GM18951 (cell line): ENCODE measurements around the gene PCCA.

Experiments
- POLR2A ChIP-seq: IDR thresholded peaks from 4 replicates; pipeline ENCODE4 v1.6.1; 2011; ENCODE audit warnings: mild to moderate bottlenecking; ENCODE audit not compliant: insufficient read length, insufficient read depth; ENCODE audit errors: extremely low read depth
- in situ Hi-C: fragments of 300-500 bp; cut with MboI; formaldehyde crosslinking; loops from one replicate; pipeline ENCODE4 v1.12.0; 2022; ENCODE audit warnings: low sequenced_read_pairs, mixed read lengths, inconsistent platforms; ENCODE audit not compliant: unreplicated experiment

PCCA gene

GRCh38 chr13:100290165-100290801 lies 201.4 kb downstream of the PCCA start:
- in situ Hi-C loops = no loop called here
- TF ChIP-seq POLR2A = no peak

GRCh38 chr13:100291624-100292023 lies 202.7 kb downstream of the PCCA start:
- in situ Hi-C loops = no loop called here
- TF ChIP-seq POLR2A = no peak

DNA sequence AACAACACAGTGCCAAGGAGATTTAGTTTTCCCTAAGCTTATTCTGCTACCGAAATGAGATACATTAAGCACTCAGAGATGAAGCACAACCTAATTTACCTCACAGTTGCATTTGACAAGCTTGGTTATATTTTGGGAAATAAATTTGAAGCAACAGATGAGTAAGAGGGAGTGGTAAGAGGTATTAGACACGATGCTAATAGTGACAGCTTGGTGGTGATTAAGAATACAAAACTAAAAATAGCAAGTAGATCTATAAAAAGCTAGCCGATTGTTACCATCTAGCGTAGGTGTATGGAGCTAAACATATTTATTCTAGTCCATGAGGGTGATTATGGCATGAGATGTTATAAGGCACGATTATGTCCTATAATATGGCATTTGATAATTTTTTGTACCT lies 208.5 kb downstream of the PCCA start:
- TF ChIP-seq POLR2A = no peak
- in situ Hi-C loops = no loop called here

DNA sequence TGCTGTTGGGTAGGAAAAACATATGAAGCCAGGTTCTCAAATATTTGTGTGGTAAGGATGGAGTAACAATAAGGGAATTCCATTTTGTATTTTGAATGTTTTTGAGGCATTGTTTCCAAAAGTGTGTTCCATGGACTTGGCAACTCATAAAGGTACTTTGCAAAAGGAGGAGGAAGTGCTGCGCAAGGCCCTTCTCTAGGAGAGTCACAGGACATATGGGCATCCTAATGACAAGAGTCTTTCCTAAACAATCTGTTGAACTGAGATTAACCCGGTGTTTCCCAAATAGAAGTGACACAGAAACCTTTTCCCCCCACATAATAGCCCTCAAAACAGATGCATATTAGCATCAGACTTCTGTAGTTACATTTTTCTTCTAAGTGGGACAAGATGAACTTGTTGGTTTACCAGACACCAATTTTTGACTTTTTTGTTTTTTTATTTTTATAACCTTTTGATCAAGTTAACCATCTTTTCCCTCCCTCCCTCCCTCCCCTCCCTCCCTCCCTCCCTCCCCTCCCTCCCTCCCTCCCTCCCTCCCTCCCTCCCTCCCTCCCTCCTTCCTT lies 209.3 kb downstream of the PCCA start:
- no peak for TF ChIP-seq POLR2A
- in situ Hi-C loops = no loop called here

GRCh38 chr13:100298691-100299090 lies 209.8 kb downstream of the PCCA start:
- TF ChIP-seq POLR2A = no peak
- in situ Hi-C loops = no loop called here

- in situ Hi-C loops = no loop called here
- TF ChIP-seq POLR2A = no peak
Measured at GRCh38 chr13:100300243-100300642, 211.3 kb downstream of the PCCA start.

DNA sequence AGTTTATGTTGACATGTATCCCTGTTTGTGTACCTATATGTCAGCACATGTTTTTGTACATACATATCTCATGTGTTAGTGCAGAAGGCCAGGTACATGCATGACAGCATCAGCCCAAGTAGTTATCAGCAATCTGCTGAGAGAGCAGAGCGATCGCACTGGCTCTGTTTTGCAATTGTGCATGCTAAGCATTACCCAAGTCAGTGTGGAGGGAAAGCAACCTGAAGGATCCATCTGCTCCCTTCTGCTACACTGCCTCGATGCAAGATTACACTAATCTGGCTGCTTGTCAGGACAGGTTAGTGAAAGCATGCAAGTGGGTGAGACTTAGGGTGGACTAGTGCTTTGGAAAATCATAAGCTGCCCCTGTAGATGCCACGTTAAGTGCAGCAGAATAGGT lies 211.8 kb downstream of the PCCA start:
- in situ Hi-C loops = no loop called here
- TF ChIP-seq POLR2A = no peak

DNA sequence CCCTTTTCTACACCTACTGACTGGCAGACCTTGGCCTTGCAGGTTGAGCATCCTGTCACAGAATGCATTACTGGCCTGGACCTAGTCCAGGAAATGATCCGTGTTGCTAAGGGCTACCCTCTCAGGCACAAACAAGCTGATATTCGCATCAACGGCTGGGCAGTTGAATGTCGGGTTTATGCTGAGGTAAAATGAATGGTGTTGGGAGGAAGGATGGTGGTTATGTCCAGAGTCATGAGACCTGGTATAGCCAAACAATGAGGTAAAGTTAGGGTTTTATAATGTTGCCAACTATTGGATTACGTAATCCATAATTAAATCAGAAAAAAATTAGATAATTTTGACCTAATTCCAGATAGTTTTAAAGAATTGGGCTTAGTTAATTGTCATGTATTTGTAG lies 212.5 kb downstream of the PCCA start:
- in situ Hi-C loops = no loop called here
- TF ChIP-seq POLR2A = no peak

- in situ Hi-C loops = no loop called here
- TF ChIP-seq POLR2A = no peak
Measured at GRCh38 chr13:100302391-100302790, 213.5 kb downstream of the PCCA start.

- in situ Hi-C loops = no loop called here
- TF ChIP-seq POLR2A = no peak
Measured at GRCh38 chr13:100304229-100304628, 215.3 kb downstream of the PCCA start.

DNA sequence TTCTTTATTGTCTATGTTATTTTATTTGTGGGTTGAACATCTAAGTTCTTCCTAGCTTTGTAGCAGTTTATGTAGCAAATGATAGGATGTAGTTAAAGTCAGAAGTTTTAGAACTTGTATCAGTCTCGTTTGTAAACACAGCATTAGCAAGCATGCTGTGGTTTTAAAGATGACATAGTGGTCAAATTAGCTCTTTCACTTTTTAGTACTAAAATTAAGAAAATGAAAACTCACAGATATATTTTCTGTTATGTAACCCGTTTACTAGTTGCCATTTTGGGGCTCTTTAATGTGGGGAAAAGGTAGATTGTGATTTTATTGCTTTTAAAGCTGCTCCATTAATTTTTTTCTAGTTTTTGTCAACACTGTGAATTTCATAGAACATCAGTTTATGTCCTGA lies 216.5 kb downstream of the PCCA start:
- in situ Hi-C loops = no loop called here
- no peak for TF ChIP-seq POLR2A

GRCh38 chr13:100306030-100306429 lies 217.1 kb downstream of the PCCA start:
- TF ChIP-seq POLR2A = no peak
- in situ Hi-C loops = no loop called here

DNA sequence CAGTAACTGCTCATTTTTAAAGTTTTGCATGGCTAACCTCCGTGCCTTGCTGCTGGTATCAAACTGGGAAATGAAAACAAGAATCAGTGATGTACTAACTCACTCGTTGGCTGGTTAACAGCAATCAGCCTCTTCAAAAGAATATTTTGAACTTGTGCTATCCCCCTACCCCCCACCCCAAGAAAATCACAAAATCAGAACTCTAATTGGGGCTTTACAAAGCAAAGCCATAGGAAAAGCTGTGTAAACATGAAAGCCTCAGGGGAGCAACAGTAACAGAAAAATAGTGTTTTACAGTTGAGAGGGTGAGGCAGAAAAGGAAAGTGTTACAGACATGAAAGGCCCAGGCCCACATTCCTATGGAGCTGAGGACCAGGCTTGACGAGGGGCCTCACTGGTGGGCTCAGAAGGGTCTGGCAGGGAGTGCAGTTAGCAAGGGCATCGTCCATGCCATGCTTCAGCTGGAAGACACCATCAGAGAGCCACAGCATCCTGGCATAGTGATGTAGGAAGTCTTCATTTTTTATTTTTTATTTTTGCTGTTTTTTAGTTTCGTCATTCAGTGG lies 217.6 kb downstream of the PCCA start:
- TF ChIP-seq POLR2A = no peak
- in situ Hi-C loops = no loop called here
